Measurements from ENCODE around the gene PRMT1.

The PRMT1 gene

GRCh38 chr19:49667473-49667872 is 9.6 kb upstream of the PRMT1 start:
- DNase-seq (ENCODE audit: low read depth in 2 of 2), result no peak

- DNase-seq (ENCODE audit: low read depth in 2 of 2), result no peak
These were observed 7.6 kb upstream of the PRMT1 start for GRCh38 chr19:49669516-49669915.

GRCh38 chr19:49672131-49672919 is 4.7 kb upstream of the PRMT1 start:
- DNase-seq (ENCODE audit: low read depth in 2 of 2), result peak; percentile 65 to 71

GRCh38 chr19:49676136-49676783 is 811 bp upstream of the PRMT1 start:
- peak; percentile 61 to 62 for DNase-seq (ENCODE audit: low read depth in 2 of 2)

- peak; percentile 96 to 99 for DNase-seq (ENCODE audit: low read depth in 2 of 2)
These were observed 264 bp upstream of the PRMT1 start for GRCh38 chr19:49676784-49677230.

- peak; percentile 77 to 84 for DNase-seq (ENCODE audit: low read depth in 2 of 2)
These were observed 1.0 kb downstream of the PRMT1 start for GRCh38 chr19:49677901-49678674.

- no peak for DNase-seq (ENCODE audit: low read depth in 2 of 2)
These were observed 2.1 kb downstream of the PRMT1 start for GRCh38 chr19:49678985-49679770.

GRCh38 chr19:49679771-49680413 is 2.8 kb downstream of the PRMT1 start:
- DNase-seq (ENCODE audit: low read depth in 2 of 2), result no peak

- peak; percentile 93 to 98 for DNase-seq (ENCODE audit: low read depth in 2 of 2)
These were observed 3.6 kb downstream of the PRMT1 start for GRCh38 chr19:49680421-49681351.

- DNase-seq (ENCODE audit: low read depth in 2 of 2), result no peak
These were observed 4.8 kb downstream of the PRMT1 start for GRCh38 chr19:49681830-49682229.

- DNase-seq (ENCODE audit: low read depth in 2 of 2), result no peak
These were observed 5.2 kb downstream of the PRMT1 start for GRCh38 chr19:49682274-49682673.

- no peak for DNase-seq (ENCODE audit: low read depth in 2 of 2)
These were observed 6.8 kb downstream of the PRMT1 start for GRCh38 chr19:49683814-49684250.

GRCh38 chr19:49684251-49684982 is 7.3 kb downstream of the PRMT1 start:
- DNase-seq (ENCODE audit: low read depth in 2 of 2), result no peak

GRCh38 chr19:49684983-49685553 is 8.0 kb downstream of the PRMT1 start:
- no peak for DNase-seq (ENCODE audit: low read depth in 2 of 2)

GRCh38 chr19:49685845-49686332 is 8.8 kb downstream of the PRMT1 start:
- DNase-seq (ENCODE audit: low read depth in 2 of 2), result no peak

GRCh38 chr19:49686503-49687088 is 9.5 kb downstream of the PRMT1 start:
- DNase-seq (ENCODE audit: low read depth in 2 of 2), result no peak

GRCh38 chr19:49687150-49687549 is 10.1 kb downstream of the PRMT1 start:
- DNase-seq (ENCODE audit: low read depth in 2 of 2), result no peak

GRCh38 chr19:49687566-49688316 is 10.7 kb downstream of the PRMT1 start:
- DNase-seq (ENCODE audit: low read depth in 2 of 2), result no peak
